GM18517 (cell line): ENCODE results near the gene MRPS17.
"Not testable (repeated sequence)": the region's sequence is repeated elsewhere in the genome, so short reads cannot be mapped to it uniquely, and the experiment has no call there.

Source experiments
- ATAC-seq: cut with Tn5 transposase; IDR thresholded peaks from one replicate; pipeline ENCODE4 v1.9.1; 2021; ENCODE audit warnings: mild to moderate bottlenecking, moderate library complexity; ENCODE audit not compliant: unreplicated experiment

The MRPS17 gene

GRCh38 chr7:55951637-55952351, at the start of gene MRPS17:
MRPS17 (plus strand) TSS chr7:55951877; CDS start chr7:55953196, 1,319 bp downstream.
- peak; percentile 99 for ATAC-seq

GRCh38 chr7:55903985-55904759, 47.5 kb upstream of the MRPS17 start:
- ATAC-seq, result peak; percentile 91

GRCh38 chr7:55912748-55913158, 38.9 kb upstream of the MRPS17 start:
- ATAC-seq, result no peak

- ATAC-seq, result no peak
Observed at GRCh38 chr7:55917771-55918170, 33.9 kb upstream of the MRPS17 start.

GRCh38 chr7:55928006-55928767, 23.5 kb upstream of the MRPS17 start:
- ATAC-seq, result no peak

GRCh38 chr7:55931421-55932151, 20.1 kb upstream of the MRPS17 start:
- no peak for ATAC-seq

GRCh38 chr7:55939514-55940123, 12.1 kb upstream of the MRPS17 start:
- no peak for ATAC-seq

- ATAC-seq, result no peak
Observed at GRCh38 chr7:55946545-55946944, 5.1 kb upstream of the MRPS17 start.

GRCh38 chr7:55952352-55952671, 635 bp downstream of the MRPS17 start:
- ATAC-seq, result not testable (repeated sequence)

- no peak for ATAC-seq
Observed at GRCh38 chr7:55953707-55954475, 2.2 kb downstream of the MRPS17 start.

- no peak for ATAC-seq
Observed at GRCh38 chr7:55957190-55957589, 5.5 kb downstream of the MRPS17 start.

- no peak for ATAC-seq
Observed at GRCh38 chr7:55962014-55962413, 10.3 kb downstream of the MRPS17 start.

GRCh38 chr7:55963584-55964168, 12.0 kb downstream of the MRPS17 start:
- ATAC-seq, result no peak

GRCh38 chr7:55964261-55965099, 12.8 kb downstream of the MRPS17 start, which contains the start of gene NIPSNAP2:
NIPSNAP2 (plus strand) TSS chr7:55964585; CDS start chr7:55964610, 25 bp downstream.
- ATAC-seq, result peak; percentile 77

GRCh38 chr7:55965100-55965470, 13.4 kb downstream of the MRPS17 start:
- ATAC-seq, result no peak

- ATAC-seq, result no peak
Observed at GRCh38 chr7:55965805-55966421, 14.2 kb downstream of the MRPS17 start.

- no peak for ATAC-seq
Observed at GRCh38 chr7:55966851-55967250, 15.2 kb downstream of the MRPS17 start.

GRCh38 chr7:55969391-55969790, 17.7 kb downstream of the MRPS17 start:
- no peak for ATAC-seq
